Brain microvascular endothelial cell (primary cell): ENCODE measurements around the gene NKX1-1.
"Not testable (repeated sequence)": the region's sequence is repeated elsewhere in the genome, so short reads cannot be mapped to it uniquely, and the experiment has no call there.

Source experiments
- DNase-seq: peaks from one replicate; pipeline ENCODE4 v3.0.0-alpha.2; 2020
- H3K27ac ChIP-seq: fragments of 250-450 bp; sonication (Bioruptor Pico); 2 replicates; pipeline ENCODE4 v1.5.1; 2020; ENCODE audit warnings: mild to moderate bottlenecking, moderate library complexity
- H3K27me3 ChIP-seq: fragments of 250-450 bp; sonication (Bioruptor Pico); replicated peaks from 2 replicates; pipeline ENCODE4 v1.5.1; 2020; ENCODE audit warnings: mild to moderate bottlenecking
- H3K36me3 ChIP-seq: fragments of 250-450 bp; sonication (Bioruptor Pico); replicated peaks from 2 replicates; pipeline ENCODE4 v1.5.1; 2020; ENCODE audit warnings: mild to moderate bottlenecking
- H3K4me3 ChIP-seq: 2 replicates; pipeline ENCODE4 v1.5.1; 2011; ENCODE audit warnings: low read depth, mild to moderate bottlenecking, control low read depth, low read length, moderate library complexity
- CTCF ChIP-seq: IDR thresholded peaks from 2 replicates; pipeline ENCODE4 v1.5.1; 2011; ENCODE audit warnings: low read depth, mild to moderate bottlenecking, moderate library complexity, low read length, control low read depth, inconsistent platforms; ENCODE audit errors: missing control alignments
- in situ Hi-C: cut with HindIII; loops from 2 replicates; pipeline ENCODE4 v1.10.0; 2017; ENCODE audit warnings: low sequenced_read_pairs, low pct_ligation_motif_present

The NKX1-1 gene

GRCh38 chr4:1445716-1446445, 39.6 kb upstream of the NKX1-1 start:
- in situ Hi-C loops, result no loop called here
- Histone ChIP-seq H3K27me3 (no peaks in the 10 kb centered on the region), H3K36me3 (no peaks in the 10 kb centered on the region), H3K4me3 (no peak overlapping the region), H3K27ac (no peak overlapping the region)
- no peak for DNase-seq
- no peak for TF ChIP-seq CTCF

GRCh38 chr4:1443688-1444172, 37.5 kb upstream of the NKX1-1 start:
- H3K4me3 ChIP-seq, H3K27me3 ChIP-seq, in situ Hi-C loops, H3K27ac ChIP-seq, H3K36me3 ChIP-seq, DNase-seq: not testable (repeated sequence)

GRCh38 chr4:1427010-1427409, 20.8 kb upstream of the NKX1-1 start:
- no peak overlapping the region for H3K4me3 ChIP-seq
- no peaks in the 10 kb centered on the region for H3K27me3 ChIP-seq
- TF ChIP-seq CTCF, result no peak
- H3K36me3 ChIP-seq, result no peaks in the 10 kb centered on the region
- DNase-seq, result no peak
- in situ Hi-C loops, result no loop called here
- no peak overlapping the region for H3K27ac ChIP-seq

GRCh38 chr4:1421657-1422056, 15.4 kb upstream of the NKX1-1 start:
- Histone ChIP-seq H3K36me3 (no peaks in the 10 kb centered on the region), H3K27me3 (no peaks in the 10 kb centered on the region), H3K27ac (no peak overlapping the region), H3K4me3 (no peak overlapping the region)
- DNase-seq, result no peak
- in situ Hi-C loops, result no loop called here
- no peak for TF ChIP-seq CTCF

- no peak for DNase-seq
- H3K27ac ChIP-seq, result no peak overlapping the region
- H3K4me3 ChIP-seq, result no peak overlapping the region
- in situ Hi-C loops, result no loop called here
- TF ChIP-seq CTCF, result no peak
- peaks cover 7% of the 10 kb centered on the region for H3K27me3 ChIP-seq
- H3K36me3 ChIP-seq, result no peaks in the 10 kb centered on the region
Observed at GRCh38 chr4:1419708-1420107, 13.5 kb upstream of the NKX1-1 start.

GRCh38 chr4:1418494-1419285, 12.4 kb upstream of the NKX1-1 start:
- no peak for DNase-seq
- Histone ChIP-seq H3K27me3 (peaks cover 9% of the 10 kb centered on the region), H3K27ac (no peak overlapping the region), H3K4me3 (no peak overlapping the region), H3K36me3 (no peaks in the 10 kb centered on the region)
- in situ Hi-C loops, result no loop called here
- TF ChIP-seq CTCF, result no peak
